ENCODE results near the gene RSF1.

GRCh38 chr11:77730789-77731188, 89.7 kb downstream of the RSF1 start:
- TF ChIP-seq CTCF (IDR thresholded peaks at IDR 0.05) (no peak), CHD2 (IDR thresholded peaks at IDR 0.05; ENCODE audit: low read length, partially characterized antibody) (no peak), SMC3 (IDR thresholded peaks at IDR 0.05; ENCODE audit: low read depth, low read length) (no peak), RCOR1 (IDR thresholded peaks at IDR 0.05; ENCODE audit: low read length) (no peak), EP300 (IDR thresholded peaks at IDR 0.05; ENCODE audit: borderline replicate concordance in 1 of 2, low read depth in 1 of 2, low read length in 1 of 2) (no peak)

All from SK-N-SH (cell line).